GM18519 (cell line): ENCODE data around the gene DISC1.

ENCODE experiments used
- ATAC-seq: cut with Tn5 transposase; IDR thresholded peaks from one replicate; pipeline ENCODE4 v1.9.1; 2021; ENCODE audit warnings: mild to moderate bottlenecking, moderate library complexity; ENCODE audit not compliant: unreplicated experiment, low FRiP score

The DISC1 gene

DNA sequence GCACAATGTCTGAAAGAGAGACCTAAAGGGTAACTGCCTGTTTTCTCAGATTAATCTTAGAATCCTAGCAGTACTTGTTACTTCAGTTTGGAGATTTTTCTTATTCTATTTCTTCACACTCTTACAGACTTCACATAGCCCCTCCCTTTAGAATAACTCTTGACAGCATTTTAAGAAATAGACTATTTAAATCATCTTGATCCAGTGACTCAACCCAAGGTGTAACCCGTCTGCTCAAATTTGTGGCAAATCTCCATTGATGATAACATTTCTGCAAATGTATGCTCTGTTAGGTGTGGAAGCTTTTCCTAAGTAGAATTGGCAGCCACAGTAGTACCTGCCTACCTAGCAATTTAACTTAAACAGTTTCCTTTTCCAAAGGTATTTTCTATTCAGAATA lies 391.2 kb downstream of the DISC1 start:
- ATAC-seq = no peak

DNA sequence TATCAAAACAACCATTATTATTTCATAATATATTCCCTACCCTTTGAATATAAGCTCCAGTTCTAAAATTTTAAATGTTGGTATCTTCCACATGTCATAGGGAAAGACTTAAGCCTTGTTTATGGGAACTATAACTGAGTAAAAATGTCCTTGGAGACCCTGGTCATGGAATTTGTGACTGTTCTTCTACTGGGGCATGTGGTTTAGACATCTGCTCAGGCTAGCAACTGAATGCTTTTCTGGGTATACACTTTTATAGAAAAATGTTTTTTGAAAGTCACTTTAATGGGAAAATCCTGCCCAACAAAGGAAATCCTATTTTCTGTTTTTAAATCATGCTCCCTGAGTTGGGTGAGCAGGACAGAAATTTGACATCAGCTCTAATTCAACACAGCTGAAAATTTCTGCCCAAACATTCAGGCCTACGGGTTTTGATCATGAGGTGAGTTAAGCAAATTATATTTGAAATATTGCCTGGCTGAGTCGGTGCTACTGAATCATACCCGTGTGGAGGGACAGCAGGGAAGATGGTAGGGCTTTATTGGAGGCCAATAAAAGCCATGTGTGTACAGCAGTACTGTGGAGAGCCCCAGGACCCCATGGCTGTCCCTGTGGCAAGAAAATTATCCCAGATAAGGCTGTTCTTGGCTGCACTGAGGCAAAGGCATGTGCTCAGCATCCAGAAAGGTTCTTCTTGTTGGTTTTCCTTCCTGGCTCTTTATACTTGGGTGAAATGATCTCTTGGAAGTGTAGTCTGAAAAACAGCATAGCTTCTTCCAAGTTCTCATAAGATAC lies 391.8 kb downstream of the DISC1 start:
- ATAC-seq = no peak

GRCh38 chr1:232019026-232019340 lies 392.4 kb downstream of the DISC1 start:
- no peak for ATAC-seq

DNA sequence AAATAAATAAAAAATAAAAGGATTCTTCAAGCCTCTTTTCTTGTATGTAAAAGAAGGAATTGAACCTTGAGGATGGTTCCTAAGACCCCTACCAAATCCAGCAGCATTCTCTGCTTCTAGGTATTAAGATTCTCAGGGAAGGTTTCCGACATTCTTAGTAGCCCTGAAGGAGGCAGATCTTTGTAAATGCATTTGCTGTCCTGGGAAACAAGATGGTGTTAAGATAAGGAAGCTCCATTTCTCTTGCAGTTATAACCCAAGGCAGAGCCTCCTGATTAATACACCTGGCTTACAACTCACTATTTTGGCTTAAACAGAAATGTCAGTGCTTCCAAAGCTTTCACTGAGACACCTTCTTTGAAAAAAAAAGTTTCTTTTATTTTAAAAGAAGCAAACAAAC lies 393.8 kb downstream of the DISC1 start:
- ATAC-seq = no peak

GRCh38 chr1:232029315-232029714 lies 402.7 kb downstream of the DISC1 start:
- no peak for ATAC-seq

GRCh38 chr1:232031156-232031555 lies 404.6 kb downstream of the DISC1 start:
- ATAC-seq = no peak

- ATAC-seq = no peak
Measured at GRCh38 chr1:232033285-232033684, 406.7 kb downstream of the DISC1 start.

DNA sequence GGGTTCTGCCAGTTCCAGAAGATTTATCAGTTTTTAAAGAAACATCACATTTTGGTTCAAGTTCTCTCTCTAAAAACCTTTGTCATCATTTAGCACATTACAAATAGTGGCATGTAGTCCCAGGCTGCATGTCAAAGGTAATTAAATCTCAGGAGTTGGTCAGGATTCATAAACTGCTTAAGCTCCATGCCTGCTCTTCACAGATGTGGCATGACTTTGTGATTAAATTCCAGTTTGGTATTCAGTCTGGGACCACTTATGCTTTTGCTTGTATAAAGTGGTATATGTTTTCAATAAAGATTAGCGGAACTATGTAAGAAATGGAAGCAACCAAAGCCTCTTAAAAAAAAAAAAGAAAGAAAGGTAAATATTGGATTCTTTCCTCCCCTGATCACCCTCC lies 408.0 kb downstream of the DISC1 start:
- no peak for ATAC-seq

DNA sequence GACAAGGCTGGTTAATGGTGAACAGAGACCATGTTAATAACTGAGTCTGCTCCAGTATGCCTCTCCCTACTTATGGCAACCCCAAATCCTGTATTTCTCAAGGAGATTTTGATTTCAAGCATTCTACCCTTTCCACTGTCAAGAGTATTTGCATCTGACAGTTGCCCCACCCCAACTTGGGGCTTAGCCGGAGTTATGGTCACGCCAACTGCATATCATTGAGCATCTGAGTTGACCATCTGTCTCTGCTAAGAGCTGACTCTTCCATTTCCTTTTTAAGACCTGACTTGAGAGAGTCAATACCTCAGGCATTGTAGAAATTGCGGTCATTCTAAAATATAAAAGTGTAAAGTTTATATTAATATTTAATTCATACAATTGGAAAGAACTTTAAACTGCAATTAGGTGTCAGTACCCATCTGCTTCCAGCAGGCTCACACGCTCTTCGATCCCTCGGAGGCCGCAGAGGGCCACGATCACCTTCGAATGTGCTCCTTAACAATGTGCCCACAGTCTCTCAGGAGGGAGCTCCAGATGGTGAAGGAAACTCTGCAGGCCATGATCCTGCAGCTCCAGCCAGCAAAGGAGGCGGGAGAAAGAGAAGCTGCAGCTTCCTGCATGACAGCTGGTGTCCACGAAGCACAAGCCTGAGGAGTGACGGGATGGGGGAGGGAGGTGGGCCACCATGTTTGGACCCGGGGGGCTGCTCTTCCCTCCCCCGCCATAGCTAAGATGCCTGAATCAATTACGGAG lies 409.8 kb downstream of the DISC1 start:
- no peak for ATAC-seq

- no peak for ATAC-seq
Measured at GRCh38 chr1:232037774-232038388, 411.3 kb downstream of the DISC1 start.

DNA sequence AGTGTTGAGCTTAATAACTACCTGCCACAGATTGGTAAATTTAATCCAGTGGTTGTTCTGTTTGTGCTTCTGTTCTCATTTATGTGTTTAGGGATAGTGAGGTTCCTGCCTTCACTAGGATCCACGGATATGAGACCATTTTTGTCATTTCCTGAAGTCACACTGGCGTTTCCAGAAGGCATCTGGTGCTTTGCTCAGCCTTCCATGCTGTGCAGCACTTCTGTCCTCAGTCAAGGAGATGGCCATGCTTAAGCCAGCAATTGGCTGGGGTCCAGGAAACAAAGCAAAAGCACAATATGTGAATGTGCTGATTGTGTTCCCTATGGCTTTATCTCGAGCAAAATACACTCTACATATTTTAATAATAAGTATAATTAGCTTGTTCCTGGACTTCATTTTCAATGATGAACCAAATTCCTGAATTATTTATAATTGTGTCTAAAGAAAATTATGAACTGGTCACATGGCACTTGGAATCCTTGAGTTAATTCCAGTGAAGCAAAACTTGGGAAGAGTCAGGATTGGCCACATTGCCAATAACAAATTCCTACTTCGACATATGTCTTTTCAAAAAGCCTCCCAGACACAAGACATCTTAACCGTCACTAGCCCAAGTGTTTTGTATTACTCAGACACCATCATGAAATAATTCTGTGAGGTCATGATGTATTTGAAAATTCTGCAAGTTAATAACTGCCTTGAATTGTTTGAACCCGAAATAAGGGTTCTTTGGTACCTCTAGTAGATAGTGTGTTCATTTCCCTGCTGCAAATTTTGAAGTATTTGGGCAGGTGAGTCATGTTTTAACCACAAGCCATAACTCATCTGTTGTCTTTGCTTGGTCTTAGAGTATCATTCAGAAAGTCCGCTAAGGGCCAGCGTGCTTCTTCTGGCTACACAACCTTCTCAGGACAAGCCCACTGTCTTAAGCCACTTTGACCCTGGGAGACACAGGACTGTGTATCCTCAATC lies 412.4 kb downstream of the DISC1 start:
- no peak for ATAC-seq

GRCh38 chr1:232040260-232040659 lies 413.7 kb downstream of the DISC1 start:
- no peak for ATAC-seq

DNA sequence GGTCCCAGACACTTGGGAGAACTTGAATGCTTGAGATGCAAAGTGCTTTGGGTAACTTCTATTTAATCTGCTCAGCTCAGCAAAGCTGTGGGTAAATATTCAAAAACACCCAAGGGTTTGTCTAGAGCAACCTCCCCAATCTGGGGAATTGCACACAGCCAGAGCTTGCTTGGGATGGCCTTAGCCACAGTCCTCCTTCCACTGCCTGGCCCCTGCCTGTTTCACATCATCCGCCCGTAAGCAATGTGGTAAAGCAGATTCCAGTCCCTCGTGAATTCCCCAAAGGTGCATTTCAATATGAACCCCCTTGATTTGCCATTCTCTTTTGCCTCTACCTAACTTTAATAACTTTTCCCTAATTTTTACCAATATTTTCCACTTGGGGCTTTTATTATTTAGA lies 418.1 kb downstream of the DISC1 start:
- ATAC-seq = no peak

DNA sequence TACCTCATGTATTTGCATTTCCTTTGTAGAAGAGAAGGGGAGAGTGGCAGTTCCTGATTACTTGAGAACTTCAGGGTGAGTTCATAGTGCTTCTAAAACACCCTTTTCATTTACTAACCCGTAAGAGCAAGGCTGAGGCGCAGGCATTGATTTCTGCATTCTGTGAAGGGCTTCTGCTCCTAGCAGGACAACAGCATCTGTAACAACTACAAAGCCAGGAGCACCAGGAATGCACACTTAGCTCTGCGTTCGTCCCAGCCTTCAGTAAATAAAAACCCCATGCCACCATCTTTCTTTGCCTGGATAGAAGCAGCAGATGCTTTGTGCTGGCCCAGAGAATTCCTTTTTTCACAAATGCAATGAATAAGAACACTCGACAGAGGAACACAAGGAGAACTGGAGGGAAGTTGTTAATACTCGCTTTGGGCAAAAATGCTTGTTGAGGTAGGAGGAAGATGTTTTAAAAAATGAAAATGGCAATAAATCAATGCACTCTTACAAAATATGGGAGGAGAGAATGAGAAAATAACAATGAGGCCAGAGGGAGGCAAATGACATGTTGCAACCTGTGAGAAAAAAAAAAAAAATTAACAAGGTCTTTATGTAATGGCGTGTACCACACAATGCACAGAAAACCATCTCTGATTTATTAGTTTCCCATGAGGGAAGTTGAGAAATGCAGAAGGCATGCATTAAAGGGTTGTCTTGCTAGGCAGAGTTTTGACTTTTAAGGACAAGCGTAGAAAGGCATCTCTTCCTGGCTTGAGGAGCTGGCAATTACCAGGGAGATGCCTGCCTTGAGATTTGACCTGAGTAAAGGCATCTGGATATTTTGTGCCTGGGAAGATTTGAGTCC lies 418.8 kb downstream of the DISC1 start:
- no peak for ATAC-seq

- ATAC-seq = no peak
Measured at GRCh38 chr1:232046451-232047306, 420.1 kb downstream of the DISC1 start.

- ATAC-seq = no peak
Measured at GRCh38 chr1:232047473-232047872, 420.9 kb downstream of the DISC1 start.

- no peak for ATAC-seq
Measured at GRCh38 chr1:232048481-232048880, 421.9 kb downstream of the DISC1 start.

GRCh38 chr1:232049335-232049734 lies 422.7 kb downstream of the DISC1 start:
- ATAC-seq = no peak
